Measurements from ENCODE around the gene ECE1.
"Not testable (repeated sequence)": the region's sequence is repeated elsewhere in the genome, so short reads cannot be mapped to it uniquely, and the experiment has no call there.

The ECE1 gene

DNA sequence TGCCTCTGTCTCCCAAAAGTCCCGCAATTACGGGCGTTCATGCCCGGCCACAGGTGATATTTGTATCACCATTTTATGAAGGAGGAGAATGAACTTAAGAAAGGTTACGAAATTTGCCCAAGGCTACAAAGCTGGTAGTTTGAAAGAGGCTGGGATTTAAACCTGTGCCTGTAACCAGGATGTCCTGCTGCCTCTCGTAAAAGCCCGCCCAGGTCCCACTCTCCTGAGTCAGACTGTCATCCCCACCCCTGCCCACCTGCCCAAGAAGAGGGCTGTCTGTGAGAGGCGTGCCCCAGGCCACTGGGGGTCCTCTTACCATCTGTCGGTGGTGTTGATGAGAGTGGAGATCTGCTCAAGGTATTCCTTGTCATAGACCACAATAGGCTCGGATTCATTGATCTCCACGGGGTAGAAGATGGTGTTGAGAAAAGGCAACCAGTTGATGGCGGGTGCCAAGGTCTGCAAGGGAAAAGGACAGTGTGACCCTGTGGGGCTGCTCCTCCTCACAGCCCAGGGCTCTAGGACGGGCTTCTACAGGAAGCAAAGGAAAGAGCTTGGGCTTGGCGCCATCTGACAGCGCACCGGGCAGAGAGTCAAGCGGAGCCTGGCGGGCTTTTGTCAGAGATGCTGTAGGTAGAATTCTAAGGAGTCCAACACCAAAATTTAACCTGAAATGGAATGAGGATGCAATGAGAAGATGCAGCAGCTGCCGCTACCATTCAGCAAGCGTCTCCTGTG lies 43.2 kb downstream of the ECE1 start:
- DNase-seq = no peak

DNA sequence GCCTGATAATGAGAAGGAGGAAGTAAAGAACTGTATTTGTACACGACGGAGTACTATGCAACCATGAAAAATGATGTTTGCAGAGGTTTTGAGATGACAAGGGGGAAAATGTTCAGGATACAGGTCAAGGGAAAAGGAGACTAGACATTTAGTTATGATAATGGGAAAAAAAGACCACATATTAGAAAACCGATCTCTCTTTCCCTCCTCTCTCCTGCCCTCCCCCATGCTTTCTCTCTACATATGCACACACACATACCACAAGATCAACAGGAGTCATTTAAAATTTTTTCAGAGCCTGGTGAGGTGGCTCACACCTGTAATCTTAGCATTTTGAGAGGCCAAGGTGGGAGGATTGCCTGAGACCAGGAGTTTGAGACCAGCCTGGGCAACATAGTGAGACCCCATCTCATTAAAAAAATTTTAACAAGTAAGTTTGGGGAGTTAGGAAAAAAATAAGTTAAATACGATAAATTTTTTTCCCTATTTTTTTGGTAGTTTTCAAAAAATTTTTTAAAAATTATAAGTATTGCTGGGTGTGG lies 44.5 kb downstream of the ECE1 start:
- no peak for DNase-seq

DNA sequence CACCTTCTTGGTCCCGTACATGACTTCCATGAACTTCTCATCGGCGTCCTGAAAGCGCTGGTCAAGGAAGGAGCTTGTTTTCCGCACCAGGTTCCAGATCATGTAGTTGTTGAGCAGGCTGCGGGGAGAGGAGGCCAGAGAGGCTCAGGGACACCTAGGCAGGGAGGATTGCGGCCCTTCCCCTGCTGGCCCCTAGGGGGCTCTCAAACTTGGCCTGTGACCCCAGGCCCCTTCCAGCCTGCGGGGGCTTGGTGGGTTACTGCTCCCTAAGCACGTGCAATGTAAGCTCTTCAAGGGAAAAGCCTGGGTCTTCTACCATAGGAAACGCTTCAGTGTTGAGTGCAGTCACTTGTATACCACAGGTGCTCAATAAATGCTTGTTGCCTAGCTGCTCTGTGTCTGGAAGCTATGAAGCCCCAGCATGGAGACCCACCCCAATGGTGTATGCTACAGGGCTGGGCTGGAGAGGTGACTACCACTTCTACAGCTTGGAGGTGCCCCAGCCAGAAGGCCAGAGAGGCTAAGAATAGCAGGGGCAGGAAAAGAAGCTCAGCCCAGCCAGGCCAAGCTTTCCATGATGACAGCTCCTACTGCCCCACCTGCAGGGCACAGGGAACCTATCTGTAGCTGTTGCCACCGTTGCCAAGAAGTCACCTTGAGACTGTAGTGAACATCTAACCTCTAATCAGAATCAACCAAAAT lies 45.1 kb downstream of the ECE1 start:
- no peak for DNase-seq

DNA sequence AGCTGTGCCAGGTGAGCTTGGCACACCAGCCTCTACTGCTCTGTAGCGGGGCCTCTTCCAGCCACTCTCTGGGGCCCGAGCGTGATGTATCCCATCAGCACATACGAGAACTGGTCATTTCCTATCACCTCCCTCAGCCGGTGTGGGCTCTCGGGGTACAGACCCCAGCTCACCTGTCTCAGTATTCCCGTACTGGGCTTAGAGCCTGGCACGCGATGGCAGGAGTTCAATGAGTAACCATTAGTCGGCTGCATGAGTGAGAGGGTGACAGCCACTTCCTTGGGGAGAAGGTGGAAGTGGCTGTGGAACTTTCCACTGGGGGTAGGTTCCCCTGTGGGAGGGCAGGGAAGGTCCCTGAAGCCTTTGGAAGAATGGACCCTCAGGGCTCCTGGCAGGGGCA lies 46.1 kb downstream of the ECE1 start:
- DNase-seq = no peak

DNA sequence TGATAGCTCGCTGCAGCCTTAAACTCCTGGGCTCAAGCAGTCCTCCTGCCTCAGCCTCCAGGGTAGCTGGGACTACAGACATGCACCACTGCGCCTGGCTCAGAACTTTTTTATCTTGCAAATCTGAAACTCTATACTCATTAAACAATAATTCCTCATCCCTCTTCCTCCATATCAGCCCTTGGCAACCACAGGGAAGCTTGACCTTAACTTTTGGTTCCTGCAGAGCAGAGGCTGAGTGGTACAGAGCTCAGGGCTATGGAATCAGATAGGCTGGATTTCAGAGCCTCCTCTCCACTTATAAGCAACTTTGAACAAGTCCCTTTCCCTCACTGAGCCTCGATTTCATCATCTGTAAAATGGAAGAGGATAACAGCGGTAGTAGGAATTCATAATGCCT lies 47.4 kb downstream of the ECE1 start:
- DNase-seq = no peak

DNA sequence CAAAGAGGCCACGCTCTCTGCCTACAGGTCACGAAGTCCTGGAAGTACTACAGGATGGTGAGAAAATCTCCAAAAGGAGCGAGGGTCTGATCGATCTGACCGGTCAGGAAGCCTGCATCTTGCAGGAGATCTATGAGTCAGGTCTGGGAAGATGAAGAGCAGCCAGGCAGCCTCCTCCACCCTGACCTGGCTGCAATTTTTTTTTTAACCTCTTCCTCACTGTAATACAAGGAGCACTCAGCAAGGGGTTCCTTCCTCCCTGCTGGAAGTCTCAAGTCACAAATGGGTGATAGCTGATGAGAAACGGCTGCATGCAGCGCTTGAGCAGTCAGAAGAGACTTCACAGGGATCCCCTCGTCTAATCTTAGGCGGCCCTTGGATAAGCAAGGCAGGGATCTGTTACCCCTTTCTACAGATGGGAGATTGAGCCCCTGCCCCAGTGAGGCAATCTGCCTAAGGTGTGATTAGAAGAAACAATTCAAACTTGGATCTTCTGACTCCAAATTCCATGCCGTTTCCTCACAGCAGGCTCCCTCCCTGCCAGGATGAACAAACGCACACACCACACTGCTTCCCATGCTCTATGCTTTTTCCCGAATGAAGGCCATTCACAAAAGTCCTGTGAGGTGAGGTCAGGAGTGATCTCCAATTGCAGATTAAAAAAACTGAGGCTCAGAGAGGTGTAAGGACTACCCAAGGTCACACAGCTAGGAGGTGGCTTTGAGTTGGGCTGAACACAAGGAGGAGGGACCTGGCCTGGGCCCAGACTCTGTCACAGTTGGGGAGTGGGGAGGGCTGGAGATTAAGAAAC lies 48.3 kb downstream of the ECE1 start:
- DNase-seq = no peak

DNA sequence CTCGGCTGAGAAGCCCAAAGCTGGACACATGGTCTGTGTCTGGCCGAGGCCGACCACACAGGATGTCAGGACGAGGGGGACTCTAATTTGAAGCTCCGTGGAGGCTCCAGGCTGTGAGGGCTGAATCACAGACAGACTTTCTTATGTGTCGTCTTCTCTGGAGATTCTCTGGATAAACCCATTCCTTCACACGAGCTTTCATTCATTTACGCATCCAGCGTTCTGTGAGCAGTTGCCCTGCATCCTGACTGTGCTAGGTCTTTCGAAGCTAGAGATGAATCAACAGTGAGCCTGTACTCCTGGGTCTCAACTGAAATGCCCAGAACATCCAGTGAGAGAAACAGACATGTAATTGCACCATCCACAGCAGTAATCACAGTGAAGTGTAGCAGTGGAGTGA lies 49.6 kb downstream of the ECE1 start:
- DNase-seq = no peak

DNA sequence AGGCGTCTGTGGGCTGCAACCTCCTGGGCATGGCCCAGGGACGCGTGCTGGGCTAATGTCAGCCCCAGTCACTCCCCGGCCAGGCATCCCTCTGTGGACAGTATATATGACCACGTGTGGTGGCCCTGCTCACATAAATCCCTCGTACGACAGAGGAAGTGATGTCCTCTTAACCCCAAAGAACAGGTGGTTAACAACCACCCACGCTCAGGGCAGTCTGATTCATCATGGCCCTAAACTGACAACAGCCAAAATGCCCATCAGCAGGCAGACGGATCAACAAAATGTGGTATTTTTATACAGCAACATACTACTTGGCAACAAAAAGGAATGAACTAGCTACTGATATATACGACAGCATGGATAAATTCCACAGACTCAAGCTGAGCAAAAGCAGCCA lies 51.0 kb downstream of the ECE1 start:
- no peak for DNase-seq

DNA sequence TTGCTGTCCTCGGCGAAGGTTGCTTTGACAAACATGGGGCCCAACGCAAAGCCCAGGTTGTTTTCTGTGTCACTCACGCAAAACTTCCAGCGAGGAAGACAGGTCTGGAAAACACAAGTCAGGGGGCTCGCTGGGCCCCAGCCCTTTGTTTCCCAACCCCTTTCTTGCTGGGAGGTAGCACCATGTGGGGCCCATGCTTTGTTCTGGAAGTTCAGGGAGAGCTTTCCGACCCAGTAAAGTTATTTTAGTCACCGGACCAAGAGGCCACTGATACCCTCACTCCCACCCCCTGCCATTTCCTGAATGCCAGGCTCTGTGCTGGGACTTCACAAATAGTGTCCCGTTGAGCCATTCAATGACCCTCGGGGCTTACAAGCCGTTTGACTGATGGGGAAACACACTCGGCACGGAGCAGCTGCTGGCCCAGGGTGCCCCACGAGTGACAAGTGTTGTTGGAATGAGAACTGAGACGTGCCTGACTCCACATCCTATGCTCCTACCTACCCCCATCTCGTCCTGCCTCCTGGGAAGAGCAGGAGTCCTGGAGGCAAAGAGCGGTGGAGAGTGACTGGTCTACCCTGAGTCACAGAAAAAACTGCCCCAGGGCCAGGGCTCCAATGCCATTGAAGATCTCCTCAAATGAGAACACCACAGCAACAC lies 52.0 kb downstream of the ECE1 start:
- no peak for DNase-seq

DNA sequence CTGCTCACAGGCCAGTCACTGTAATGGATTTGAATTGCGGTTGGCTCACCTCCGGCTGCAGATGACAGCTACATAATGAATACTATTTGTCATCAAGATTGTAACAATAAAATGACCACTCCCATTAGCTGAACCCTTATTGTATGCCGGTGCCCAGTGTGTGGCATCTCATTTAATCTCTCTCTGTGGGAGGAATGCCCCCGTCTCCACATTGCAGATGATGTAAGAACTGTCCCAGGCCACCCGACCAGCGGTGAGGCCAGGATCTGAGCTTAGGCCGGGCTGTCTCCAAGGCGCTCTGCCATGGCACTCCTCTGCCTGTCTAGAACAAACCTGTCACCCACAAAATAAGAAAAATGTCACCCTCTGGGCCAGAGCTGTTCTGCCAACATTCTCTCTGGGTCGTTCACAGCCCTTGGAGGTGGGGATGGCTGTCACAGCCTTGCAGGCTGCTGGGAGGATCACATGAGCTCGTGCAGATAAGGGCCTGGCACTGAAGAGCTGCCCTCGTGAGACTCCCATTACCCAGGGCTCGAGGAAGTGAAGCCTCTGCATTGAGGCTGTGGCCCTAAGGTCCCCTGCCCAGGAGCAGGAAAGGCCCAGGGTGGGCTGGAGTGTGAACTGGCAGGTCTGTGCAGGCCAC lies 52.7 kb downstream of the ECE1 start:
- DNase-seq = no peak

DNA sequence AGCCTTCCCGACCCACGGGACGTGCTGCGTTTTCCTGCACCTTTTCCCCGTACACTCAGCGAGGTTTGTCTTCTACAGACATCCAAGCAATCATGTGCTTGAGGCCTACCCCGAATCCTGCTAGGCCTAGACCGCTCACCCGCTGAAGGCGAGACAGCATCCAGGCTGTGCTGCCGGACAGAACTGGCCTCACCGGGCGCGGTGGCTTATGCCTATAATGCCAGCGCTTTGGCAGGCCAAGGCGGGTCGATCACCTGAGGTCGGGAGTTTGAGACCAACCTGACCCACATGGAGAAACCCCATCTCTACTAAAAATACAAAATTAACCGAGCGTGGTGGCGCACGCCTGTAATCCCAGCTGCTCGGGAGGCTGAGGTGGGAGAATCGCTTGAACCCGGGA lies 54.1 kb downstream of the ECE1 start:
- DNase-seq = no peak

DNA sequence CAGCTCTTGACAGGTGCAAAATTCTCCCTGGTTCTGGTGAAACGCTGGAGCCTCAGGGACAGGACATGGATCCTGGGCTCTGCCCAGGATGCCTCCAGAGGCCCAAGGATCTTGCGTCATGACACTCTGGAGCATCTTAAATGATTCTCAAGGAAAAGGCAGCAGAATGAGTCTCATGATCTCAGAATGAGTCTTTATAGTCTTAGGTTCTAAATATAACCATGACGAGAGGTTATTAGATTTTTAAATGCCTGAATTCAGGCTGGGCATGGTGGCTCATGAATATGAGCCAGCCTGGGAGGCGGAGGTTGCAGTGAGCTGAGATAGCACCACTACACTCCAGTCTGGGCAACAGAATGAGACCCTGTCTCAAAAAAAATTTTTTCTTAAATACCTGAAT lies 55.5 kb downstream of the ECE1 start:
- DNase-seq = no peak

DNA sequence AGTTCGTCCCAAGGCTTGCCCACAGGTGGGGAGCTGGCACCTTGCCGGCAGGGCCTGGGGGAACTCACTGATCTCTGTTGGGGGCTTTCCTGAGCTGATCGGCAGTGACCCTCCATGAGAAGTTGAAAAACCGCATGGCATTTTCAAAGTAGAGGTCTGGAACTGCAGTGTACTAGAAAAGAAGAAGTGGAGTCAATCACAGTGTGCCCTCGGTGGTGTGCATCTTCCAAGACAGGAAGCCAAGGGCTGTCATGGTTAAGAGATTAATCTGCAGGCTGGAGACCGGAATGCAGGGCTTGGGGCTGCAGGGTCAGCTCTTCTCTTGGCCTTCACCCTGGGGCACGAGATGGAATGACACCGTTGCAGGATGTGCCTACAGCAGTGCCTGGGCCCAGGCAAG lies 56.8 kb downstream of the ECE1 start:
- DNase-seq = no peak

DNA sequence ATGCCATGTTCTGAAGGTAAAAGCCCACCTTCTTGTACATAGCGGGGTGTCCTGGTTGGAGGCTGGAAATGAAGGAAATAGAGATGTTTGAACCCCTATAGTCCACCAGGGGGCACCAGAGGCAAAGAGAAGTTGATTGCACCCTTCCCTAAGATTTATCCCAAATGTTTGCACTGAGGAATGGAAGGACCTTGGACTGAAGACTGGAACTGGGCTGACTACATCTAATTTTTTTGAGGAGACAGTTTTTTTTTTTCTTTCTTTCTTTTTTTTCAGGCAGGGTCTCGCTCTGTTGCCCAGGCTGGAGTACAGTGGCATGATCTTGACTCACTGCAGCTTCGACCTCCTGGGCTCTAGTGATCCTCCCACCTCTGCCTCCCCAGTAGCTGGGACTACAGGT lies 58.2 kb downstream of the ECE1 start:
- DNase-seq = peak in 1 of 2 donors; percentile 65

DNA sequence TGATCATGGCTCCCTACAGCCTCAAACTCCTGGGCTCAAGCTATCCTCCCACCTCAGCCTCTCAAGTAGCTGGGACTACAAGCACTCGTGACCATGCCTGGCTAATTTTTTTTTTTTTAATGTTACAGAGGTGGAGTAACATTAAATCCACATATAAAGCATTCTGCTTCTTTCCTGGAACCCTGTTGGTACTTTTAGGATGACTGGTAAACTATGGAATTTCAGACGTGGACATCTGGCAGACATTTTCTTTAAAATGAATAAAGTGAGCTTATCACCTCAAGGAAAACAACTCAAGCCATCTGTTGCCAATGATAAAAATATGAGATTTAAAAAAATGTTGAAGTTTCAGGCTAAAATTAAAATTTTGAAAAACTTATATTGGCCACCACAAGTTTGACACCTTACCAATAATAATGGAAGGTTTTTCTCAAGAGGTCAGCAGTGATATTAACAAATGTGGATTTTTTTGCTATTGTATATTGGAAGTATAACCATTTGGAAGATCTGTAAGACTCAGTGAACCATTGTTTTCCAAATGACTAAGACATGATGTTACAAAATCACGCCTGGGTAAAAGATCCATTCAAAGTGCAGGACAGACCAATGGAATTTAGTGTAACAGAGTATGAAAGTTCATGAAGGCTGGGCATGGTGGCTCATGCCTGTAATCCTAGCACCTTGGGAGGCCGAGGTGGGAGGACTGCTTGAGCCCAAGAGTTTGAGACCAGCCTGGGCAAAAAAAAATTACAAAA lies 60.8 kb downstream of the ECE1 start:
- DNase-seq = no peak

DNA sequence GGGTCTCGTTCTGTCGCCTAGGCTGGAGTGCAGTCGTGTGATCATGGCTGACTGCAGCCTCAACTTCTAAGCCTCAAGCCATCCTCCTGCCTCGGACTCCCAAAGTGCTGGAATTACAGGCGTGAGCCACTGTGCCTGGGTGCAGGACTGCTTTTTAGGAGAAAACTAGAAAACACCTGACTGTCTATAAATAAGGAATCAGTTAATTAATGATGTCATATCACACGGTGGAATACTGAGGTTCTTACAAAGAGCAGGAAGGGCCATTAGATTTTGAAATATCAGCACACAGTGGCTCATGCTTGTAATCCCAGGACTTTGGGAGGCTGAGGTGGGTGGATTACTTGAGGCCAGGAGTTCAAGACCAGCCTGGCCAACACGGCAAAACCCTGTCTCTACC lies 62.0 kb downstream of the ECE1 start:
- DNase-seq = not testable (repeated sequence)

DNA sequence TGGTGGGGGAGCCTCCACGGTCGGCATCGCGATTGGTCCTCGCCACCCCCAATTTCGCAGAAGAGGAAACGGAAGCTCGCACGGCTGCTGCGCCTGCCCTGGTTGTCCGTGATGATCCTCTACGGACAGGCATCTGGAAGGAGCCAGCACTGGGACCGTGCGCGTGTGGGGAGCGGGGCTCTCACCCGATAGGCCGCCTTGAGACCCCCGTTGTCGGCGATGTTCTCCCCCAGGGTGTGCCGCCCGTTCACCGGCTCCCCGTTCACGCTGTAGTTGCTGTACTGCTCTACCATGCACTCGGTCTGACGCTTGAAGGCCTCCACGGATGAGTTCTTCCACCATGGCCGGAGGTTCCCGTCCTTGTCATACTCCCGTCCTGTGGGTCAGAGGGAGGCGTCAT lies 65.2 kb downstream of the ECE1 start:
- DNase-seq = no peak

DNA sequence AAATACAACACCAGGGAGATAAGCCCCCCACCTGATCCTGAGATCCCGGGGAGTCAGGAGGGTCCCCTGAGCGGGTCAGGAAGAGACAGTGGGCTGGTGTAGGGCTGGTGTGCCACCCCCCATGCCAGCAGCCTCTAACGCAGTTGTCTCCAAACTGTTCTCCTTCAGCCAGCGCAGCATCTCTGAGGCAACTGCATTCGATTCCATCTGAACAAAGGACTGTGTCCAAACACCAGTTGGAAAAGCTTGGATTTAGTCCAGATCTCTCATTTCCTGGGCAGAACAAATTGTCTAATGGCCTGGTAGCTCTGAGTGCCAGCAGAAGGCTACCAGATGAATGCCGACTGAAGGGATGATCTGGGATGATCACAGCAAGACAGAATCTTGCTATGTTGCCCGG lies 69.4 kb downstream of the ECE1 start:
- no peak for DNase-seq

DNA sequence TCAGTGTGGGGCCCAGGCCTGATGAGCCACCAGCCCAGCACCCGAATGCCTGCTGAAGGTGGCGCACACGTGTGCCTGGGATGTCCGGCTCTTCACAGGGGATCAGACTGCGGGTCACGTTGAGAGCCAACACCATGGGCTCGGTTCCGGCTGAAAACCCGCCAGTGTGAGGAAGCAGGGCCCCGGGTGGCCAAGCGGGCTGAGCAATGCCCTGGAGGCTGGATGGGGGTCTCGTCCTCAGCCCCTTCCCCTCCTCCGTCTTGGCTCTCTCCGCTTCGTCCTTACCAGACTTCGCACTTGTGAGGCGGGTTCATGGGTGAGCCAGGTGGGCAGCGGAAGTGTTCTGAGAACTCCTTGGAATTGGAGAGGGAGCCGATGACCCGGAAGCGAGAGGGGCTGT lies 70.6 kb downstream of the ECE1 start:
- DNase-seq = no peak

DNA sequence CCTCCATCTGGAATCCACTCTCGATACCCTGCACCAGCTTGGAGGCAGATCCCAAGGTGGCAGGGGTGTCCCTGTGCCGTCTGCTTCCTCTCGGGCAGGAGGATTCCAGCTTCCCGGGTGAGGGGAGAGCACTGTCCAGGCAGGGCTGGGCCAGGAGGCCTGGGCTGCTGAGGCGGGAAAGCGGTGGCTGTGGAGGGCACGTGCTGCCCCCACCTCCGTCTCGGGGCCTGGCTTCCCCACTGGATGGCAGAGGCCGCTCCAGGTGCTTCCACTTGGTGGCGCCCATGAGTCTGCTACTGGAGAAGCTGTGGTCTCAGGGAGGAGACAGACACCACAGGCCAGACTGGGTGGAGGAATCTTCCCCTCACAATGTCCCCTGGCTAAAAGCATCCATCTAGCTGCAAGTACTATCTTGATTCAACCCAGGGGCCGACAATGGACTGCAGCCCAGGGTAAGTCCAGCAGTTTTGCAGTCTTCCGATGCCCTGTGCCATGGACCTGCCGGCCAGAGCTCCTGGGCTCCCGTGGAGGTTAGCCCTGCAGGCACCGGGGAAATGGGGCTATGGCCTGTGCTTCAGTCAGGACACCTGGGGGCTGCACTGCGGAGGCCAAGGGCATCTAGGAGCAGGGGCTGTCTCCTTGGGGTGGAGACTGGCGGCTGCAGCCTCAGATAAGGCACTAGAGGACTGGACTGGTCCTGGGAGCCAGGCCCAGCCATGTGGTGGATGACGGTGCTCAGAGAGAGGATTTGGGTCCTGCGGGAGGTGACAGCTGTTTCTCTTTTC lies 72.3 kb downstream of the ECE1 start:
- peak in 1 of 2 donors; percentile 39 for DNase-seq
